ENCODE data around the gene FAXDC2.

DNA sequence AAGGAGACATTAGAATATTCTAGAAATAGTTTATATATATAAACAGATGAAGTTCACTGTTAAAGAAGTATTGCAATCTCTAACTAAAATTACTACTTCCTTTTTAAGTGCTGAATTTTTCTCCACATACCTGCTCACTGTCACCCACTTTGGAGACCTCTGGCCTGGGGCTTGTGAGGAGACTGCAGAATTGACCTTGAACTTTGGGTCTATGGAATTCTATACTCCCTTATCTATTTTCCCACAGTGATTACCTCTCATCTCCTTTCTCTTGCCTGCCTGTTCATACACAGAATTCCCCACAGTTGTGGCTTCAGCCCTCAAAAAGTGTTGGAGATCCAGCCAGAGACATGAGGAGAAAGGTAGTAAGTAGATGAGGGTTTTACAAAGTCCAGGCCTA lies 49.8 kb downstream of the FAXDC2 start:
- TF ChIP-seq, protein P1, sequence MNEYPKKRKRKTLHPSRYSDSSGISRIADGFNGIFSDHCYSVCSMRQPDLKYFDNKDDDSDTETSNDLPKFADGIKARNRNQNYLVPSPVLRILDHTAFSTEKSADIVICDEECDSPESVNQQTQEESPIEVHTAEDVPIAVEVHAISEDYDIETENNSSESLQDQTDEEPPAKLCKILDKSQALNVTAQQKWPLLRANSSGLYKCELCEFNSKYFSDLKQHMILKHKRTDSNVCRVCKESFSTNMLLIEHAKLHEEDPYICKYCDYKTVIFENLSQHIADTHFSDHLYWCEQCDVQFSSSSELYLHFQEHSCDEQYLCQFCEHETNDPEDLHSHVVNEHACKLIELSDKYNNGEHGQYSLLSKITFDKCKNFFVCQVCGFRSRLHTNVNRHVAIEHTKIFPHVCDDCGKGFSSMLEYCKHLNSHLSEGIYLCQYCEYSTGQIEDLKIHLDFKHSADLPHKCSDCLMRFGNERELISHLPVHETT (CRISPR knock-in tag; conservative IDR thresholded peaks at IDR 0.05): no peak
- TF ChIP-seq BCL6 (CRISPR knock-in tag; IDR thresholded peaks at IDR 0.05): peak; percentile 63
- TF ChIP-seq POLR2A (IDR thresholded peaks at IDR 0.05; ENCODE audit: insufficient read depth in 1 of 2, low read depth in 2 of 2, low read length in 2 of 2): no peak

Data from HepG2 (cell line).